Uterus (tissue), 4 donors: ENCODE data around the gene SRBD1. TPM values are rescaled to one million over a fixed set of nuclear protein-coding genes. Genes with fewer than 3 reads are reported as not detected.

ENCODE experiments used
- DNase-seq, 2 donors: peaks; one replicate each; pipeline ENCODE4 v3.0.0-alpha.2; 2019 to 2020
- H3K27ac ChIP-seq, 2 donors: fragments of 200-600 bp; sonication (generic); 1 replicate in 1 of 2; 2 replicates in 1 of 2; pipeline ENCODE4 v1.5.1; 2016 to 2018
- H3K27me3 ChIP-seq, 2 donors: fragments of 200-600 bp; sonication (generic); one replicate each; pipeline ENCODE4 v1.5.1; 2018 to 2019; ENCODE audit warnings: control low read depth in 1 of 2
- H3K36me3 ChIP-seq, 2 donors: fragments of 200-600 bp; sonication (generic); one replicate each; pipeline ENCODE4 v1.5.1; 2019; ENCODE audit warnings: control low read depth in 1 of 2
- H3K4me1 ChIP-seq, 2 donors: fragments of 200-600 bp; sonication (generic); one replicate each; pipeline ENCODE4 v1.5.1; 2018 to 2019; ENCODE audit warnings: control low read depth in 1 of 2
- H3K4me3 ChIP-seq, 2 donors: fragments of 200-600 bp; sonication (generic); 1 replicate in 1 of 2; 2 replicates in 1 of 2; pipeline ENCODE4 v1.5.1; 2018 to 2019; ENCODE audit warnings: mild to moderate bottlenecking in 1 of 2
- H3K9me3 ChIP-seq, 2 donors: fragments of 200-600 bp; sonication (generic); one replicate each; pipeline ENCODE4 v1.5.1; 2019; ENCODE audit warnings: control low read depth in 1 of 2
- POLR2A ChIP-seq, 2 donors: fragments of 450-650 bp; IDR thresholded peaks; one replicate each; pipeline ENCODE4 v1.6.1; 2016; ENCODE audit warnings: antibody characterized with exemption in 2 of 2, mild to moderate bottlenecking in 1 of 2, moderate library complexity in 1 of 2
- intact Hi-C: fragments of 100-400 bp; cut with DNase I; formaldehyde crosslinking; loops from one replicate; pipeline ENCODE4 v1.15.1; 2023; ENCODE audit warnings: low total_unique reads
- total RNA-seq, 4 donors: library from RNA; depleted of rRNA in 3 of 4; stranded (reverse); fragments of >200 nt in 3 of 4; gene quantifications; one replicate each; pipeline versions ENCODE4 v1.1.0 to v1.2.4, GENCODE V29; 2014 to 2023
- TF ChIP-seq, protein P1 (sequence below), 4 experiments: fragments of 200-600 bp in 2 of 4; fragments of 450-650 bp in 2 of 4; sonication (generic) in 2 of 4; IDR thresholded peaks; one replicate each; pipeline ENCODE4 v1.5.1; 2016 to 2019; ENCODE audit warnings: antibody characterized with exemption in 4 of 4, mild to moderate bottlenecking in 2 of 4, moderate library complexity in 1 of 4
- donor health status: DM: yes; HTN: yes; CAD: no.

SRBD1 gene
- total RNA-seq, 4 donors from 2014 or later, result 13.1 to 65.8 (median 34.0) TPM

DNA sequence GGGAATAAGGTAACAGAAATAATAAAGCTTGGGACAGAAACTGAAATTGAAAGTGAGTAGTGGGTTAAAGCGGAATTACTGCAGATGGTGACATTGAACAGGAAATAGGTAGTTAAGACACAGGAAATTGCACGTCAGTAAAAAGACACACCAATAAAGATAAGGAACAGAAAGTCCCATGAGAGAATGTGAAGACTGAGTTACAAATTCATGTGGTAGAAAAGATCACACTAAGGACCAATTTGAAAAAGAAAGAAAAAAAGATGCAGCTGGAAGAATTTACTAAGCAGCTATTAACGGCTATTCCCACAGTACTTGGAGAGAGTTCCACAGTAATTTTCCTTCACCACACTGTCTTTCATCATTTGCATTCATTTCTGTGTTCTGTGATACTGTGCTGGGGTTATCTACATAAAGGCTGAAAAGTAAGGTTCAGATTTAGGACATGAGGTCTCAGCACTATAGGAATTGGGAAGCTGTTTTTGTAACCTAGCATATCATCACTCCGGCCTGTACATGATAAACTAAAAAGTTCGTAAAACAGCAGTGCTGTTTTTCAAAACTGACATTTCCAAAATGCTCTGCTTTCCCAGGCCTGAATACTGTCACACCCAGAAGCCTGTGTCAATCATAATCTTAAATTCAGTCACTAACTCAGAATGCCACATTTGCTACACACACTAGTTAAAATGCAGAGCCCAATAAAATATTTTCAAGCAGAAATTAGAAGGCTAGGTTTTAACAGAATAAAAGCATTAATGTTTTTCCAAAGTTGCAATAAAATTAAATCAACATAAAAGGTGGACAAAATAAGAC, 42.9 kb downstream of the SRBD1 start:
- no peaks in the 10 kb centered on the region for H3K9me3 ChIP-seq
- H3K4me1 ChIP-seq, result no peaks in the 10 kb centered on the region
- no peak overlapping the region for H3K4me3 ChIP-seq
- TF ChIP-seq, protein P1, sequence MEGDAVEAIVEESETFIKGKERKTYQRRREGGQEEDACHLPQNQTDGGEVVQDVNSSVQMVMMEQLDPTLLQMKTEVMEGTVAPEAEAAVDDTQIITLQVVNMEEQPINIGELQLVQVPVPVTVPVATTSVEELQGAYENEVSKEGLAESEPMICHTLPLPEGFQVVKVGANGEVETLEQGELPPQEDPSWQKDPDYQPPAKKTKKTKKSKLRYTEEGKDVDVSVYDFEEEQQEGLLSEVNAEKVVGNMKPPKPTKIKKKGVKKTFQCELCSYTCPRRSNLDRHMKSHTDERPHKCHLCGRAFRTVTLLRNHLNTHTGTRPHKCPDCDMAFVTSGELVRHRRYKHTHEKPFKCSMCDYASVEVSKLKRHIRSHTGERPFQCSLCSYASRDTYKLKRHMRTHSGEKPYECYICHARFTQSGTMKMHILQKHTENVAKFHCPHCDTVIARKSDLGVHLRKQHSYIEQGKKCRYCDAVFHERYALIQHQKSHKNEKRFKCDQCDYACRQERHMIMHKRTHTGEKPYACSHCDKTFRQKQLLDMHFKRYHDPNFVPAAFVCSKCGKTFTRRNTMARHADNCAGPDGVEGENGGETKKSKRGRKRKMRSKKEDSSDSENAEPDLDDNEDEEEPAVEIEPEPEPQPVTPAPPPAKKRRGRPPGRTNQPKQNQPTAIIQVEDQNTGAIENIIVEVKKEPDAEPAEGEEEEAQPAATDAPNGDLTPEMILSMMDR (IDR thresholded peaks at IDR 0.05), result no peak
- TF ChIP-seq POLR2A (IDR thresholded peaks at IDR 0.05), result no peak
- intact Hi-C loops, result no loop called here
- no peaks in the 10 kb centered on the region for H3K36me3 ChIP-seq
- H3K27me3 ChIP-seq, result no peaks in the 10 kb centered on the region
- peak overlapping the region in 1 of 2 donors; percentile 46 for H3K27ac ChIP-seq
- DNase-seq, result no peak

DNA sequence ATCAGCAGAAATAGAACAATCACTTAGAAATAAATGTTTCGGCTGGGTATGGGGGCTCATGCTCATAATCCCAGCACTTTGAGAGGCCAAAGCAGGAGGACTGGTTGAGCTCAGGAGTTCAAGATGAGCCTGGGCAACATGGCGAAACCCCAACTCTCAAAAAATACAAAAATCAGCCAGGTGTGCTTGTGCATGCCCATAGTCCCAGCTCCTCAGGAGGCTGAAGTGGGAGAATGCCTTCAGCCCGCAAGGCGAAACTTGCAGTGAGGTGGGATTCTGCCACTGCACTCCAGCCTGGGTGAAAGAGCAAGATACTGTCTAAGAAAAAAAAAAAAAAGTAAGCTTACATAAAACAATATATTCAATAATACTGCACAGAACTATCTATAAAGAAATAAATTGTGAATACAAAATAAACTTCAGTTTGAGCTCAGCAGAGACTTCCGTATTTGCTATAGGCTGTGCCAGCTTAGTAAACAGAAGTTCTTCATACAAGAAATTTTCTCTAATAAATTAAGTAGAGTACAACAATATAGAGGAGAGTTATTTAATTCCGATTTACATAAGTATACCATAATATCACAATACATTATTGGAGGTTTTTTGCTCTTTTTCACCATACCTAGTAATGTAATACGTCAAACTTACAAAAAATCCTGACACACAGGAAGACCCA, 43.6 kb downstream of the SRBD1 start:
- H3K36me3 ChIP-seq, result no peaks in the 10 kb centered on the region
- H3K27ac ChIP-seq, result no peak overlapping the region
- intact Hi-C loops, result no loop called here
- no peaks in the 10 kb centered on the region for H3K27me3 ChIP-seq
- no peaks in the 10 kb centered on the region for H3K9me3 ChIP-seq
- H3K4me3 ChIP-seq, result no peak overlapping the region
- TF ChIP-seq, protein P1 (IDR thresholded peaks at IDR 0.05), result no peak
- no peak for TF ChIP-seq POLR2A (IDR thresholded peaks at IDR 0.05)
- H3K4me1 ChIP-seq, result no peaks in the 10 kb centered on the region
- no peak for DNase-seq

DNA sequence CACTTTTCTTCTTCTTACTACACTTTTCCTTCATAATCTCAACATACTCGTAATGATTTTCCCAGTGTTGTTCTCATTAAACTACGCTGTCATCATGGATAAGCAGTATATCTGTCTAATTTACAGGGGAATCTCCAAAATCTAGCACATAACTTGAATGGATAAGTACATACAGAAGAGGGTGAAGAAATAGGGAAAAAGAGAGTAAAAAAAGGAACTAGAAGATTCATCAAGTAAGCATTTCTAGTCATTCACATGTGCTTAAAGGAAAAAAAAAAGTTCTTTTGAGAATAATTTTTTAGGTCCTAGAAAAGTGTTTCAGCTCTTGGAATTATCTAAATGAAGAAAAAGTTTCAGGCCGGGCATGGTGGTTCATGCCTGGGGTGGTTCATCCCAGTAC, 51.6 kb downstream of the SRBD1 start:
- intact Hi-C loops, result no loop called here
- TF ChIP-seq, protein P1 (IDR thresholded peaks at IDR 0.05), result no peak
- TF ChIP-seq POLR2A (IDR thresholded peaks at IDR 0.05), result no peak
- Histone ChIP-seq H3K4me1 (no peaks in the 10 kb centered on the region), H3K27ac (no peak overlapping the region), H3K9me3 (no peaks in the 10 kb centered on the region), H3K27me3 (no peaks in the 10 kb centered on the region), H3K36me3 (no peaks in the 10 kb centered on the region), H3K4me3 (no peak overlapping the region)
- DNase-seq, result no peak

GRCh38 chr2:45554742-45555140, 56.3 kb downstream of the SRBD1 start:
- TF ChIP-seq, protein P1 (IDR thresholded peaks at IDR 0.05), result no peak
- TF ChIP-seq POLR2A (IDR thresholded peaks at IDR 0.05), result no peak
- DNase-seq, result no peak
- intact Hi-C loops, result no loop called here
- Histone ChIP-seq H3K27ac (no peak overlapping the region), H3K9me3 (no peaks in the 10 kb centered on the region), H3K4me1 (no peaks in the 10 kb centered on the region), H3K4me3 (no peak overlapping the region), H3K36me3 (no peaks in the 10 kb centered on the region), H3K27me3 (no peaks in the 10 kb centered on the region)

DNA sequence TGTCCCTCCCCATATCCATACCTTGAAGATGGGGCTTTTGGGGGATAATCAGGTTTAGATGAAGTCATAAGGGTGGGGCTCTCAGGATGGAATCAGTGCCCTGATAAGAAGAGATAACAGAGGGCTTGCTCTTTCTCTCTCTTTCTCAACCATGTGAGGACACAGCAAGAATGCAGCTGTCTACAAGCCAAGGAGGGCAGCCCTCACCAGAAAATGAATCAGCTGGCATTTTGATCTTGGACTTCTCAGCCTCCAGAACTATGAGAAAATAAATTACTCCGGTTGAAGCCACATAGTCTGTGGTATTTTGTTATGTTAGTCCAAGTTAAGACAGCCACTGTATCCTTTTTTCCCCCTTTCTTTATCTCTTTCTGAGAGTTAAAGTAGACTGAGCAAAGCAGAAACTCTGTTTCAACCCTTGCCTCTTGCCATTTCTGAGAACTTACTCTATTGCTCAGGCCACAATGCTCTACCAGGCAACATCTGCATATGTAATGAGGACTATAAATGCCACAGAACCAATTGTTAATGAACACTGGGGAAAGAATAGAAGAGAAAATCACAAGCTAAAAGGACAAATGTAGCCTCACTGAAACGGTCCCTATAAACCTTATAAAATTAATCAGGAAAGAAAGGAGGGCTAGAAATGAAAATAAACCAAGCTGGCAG, 56.9 kb downstream of the SRBD1 start:
- no peaks in the 10 kb centered on the region for H3K9me3 ChIP-seq
- no peaks in the 10 kb centered on the region for H3K36me3 ChIP-seq
- no peak for DNase-seq
- TF ChIP-seq POLR2A (IDR thresholded peaks at IDR 0.05), result no peak
- TF ChIP-seq, protein P1 (IDR thresholded peaks at IDR 0.05), result no peak
- H3K27me3 ChIP-seq, result no peaks in the 10 kb centered on the region
- intact Hi-C loops, result no loop called here
- no peak overlapping the region for H3K27ac ChIP-seq
- no peaks in the 10 kb centered on the region for H3K4me1 ChIP-seq
- H3K4me3 ChIP-seq, result no peak overlapping the region
